Loucy (cell line): ENCODE measurements around the gene RFC1.

Experiments used
- EZH2phosphoT487 ChIP-seq: fragments of 200-600 bp; IDR thresholded peaks from 2 replicates; pipeline ENCODE4 v1.6.1; 2018; ENCODE audit warnings: antibody characterized with exemption, mild to moderate bottlenecking, moderate library complexity, borderline replicate concordance
- TF ChIP-seq, protein P1 (sequence below): fragments of 200-600 bp; sonication (generic); conservative IDR thresholded peaks from 2 replicates; pipeline ENCODE4 v1.5.1; 2014; ENCODE audit warnings: mild to moderate bottlenecking, antibody characterized with exemption, low read length

DNA sequence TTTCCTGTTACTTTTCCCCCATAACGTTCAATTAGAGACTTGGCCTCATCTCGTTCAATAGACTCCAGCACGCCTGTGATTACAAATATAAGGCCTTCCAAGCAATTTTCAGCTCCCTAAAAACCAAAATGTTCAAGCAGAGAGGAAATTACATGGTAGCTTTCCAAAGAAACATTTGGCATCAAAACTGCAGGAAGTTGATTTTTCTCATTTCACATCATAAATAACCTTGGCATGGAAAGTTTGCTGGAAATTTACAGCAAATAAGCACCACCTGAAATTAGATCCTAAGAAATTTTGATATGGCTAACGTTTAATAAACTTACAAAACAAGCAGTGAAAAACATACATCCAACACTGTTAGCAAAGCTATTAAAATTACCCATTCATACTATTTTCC is 53.3 kb downstream of the RFC1 start:
- TF ChIP-seq EZH2phosphoT487 = no peak
- TF ChIP-seq, protein P1, sequence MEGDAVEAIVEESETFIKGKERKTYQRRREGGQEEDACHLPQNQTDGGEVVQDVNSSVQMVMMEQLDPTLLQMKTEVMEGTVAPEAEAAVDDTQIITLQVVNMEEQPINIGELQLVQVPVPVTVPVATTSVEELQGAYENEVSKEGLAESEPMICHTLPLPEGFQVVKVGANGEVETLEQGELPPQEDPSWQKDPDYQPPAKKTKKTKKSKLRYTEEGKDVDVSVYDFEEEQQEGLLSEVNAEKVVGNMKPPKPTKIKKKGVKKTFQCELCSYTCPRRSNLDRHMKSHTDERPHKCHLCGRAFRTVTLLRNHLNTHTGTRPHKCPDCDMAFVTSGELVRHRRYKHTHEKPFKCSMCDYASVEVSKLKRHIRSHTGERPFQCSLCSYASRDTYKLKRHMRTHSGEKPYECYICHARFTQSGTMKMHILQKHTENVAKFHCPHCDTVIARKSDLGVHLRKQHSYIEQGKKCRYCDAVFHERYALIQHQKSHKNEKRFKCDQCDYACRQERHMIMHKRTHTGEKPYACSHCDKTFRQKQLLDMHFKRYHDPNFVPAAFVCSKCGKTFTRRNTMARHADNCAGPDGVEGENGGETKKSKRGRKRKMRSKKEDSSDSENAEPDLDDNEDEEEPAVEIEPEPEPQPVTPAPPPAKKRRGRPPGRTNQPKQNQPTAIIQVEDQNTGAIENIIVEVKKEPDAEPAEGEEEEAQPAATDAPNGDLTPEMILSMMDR = no peak
